ENCODE results near the gene FIGLA. TPM values are rescaled to one million over a fixed set of nuclear protein-coding genes. Genes with fewer than 3 reads are reported as not detected.

The FIGLA gene
- total RNA-seq, 1 experiment from 2014 or later, result not detected

DNA sequence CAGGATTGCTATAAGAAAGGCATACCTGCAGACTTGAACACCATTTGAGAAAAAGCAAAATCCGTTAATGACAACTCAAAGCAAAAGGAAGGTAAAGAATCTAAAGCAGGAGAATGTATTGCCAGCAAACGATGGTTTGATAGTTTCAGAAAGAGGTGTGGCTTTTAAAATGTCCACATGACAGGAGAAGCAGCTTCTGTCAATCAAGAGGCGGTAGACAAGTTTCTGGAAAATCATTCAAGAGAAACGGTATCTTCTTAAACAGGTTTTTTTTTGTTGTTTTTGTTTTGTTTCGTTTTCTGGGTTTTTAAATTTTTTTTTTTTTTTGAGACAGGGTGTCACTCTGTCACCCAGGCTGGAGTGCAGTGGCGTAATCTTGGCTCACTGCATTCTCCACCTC is 16.2 kb upstream of the FIGLA start:
- H4K20me1 ChIP-seq (ENCODE audit: control insufficient read depth, insufficient read depth, insufficient read length), result no peaks in the 10 kb centered on the region
- H3K23me2 ChIP-seq (ENCODE audit: insufficient read length, low read depth, low read length, poor library complexity, severe bottlenecking), result no peaks in the 10 kb centered on the region
- H4K8ac ChIP-seq (replicated peaks; ENCODE audit: insufficient read length, low read depth, low read length), result no peak overlapping the region
- no peak for DNase-seq
- H3K9me3 ChIP-seq (ENCODE audit: control insufficient read depth, low read depth, low read length), result no peaks in the 10 kb centered on the region
- Mint-ChIP-seq H3K27ac (no peak overlapping the region), H3K27me3 (ENCODE audit: low read depth) (peaks cover 45% of the 10 kb centered on the region), H3K4me1 (no peaks in the 10 kb centered on the region), H3K9me3 (peaks cover 0 to 3% of the 10 kb centered on the region in 2 experiments; a peak in 2 of 5 replicates), H3K4me3 (no peak overlapping the region), H3K36me3 (ENCODE audit: insufficient read depth in 1 of 3, low read depth in 3 of 3) (no peaks in the 10 kb centered on the region)
- no peaks in the 10 kb centered on the region for H3K79me1 ChIP-seq (ENCODE audit: insufficient read depth, low read depth, low read length, poor library complexity, severe bottlenecking)
- H4K5ac ChIP-seq (ENCODE audit: insufficient read length, low read depth, low read length), result no peak overlapping the region
- H3K9ac ChIP-seq (ENCODE audit: extremely low read depth, insufficient read length, low read length), result no peak overlapping the region
- H4K91ac ChIP-seq (ENCODE audit: insufficient read length, low read depth, low read length), result no peak overlapping the region
- H3K79me2 ChIP-seq (ENCODE audit: insufficient read depth, low read length), result no peaks in the 10 kb centered on the region
- no peak overlapping the region for H3K14ac ChIP-seq (ENCODE audit: insufficient read depth, low read length)
- no peak overlapping the region for H3K18ac ChIP-seq (ENCODE audit: insufficient read length, low read depth, low read length)
- H3K27me3 ChIP-seq (ENCODE audit: insufficient read depth, low read length), result no peaks in the 10 kb centered on the region
- no peak overlapping the region for H2BK12ac ChIP-seq (ENCODE audit: insufficient read length, low read depth, low read length)
- H2BK15ac ChIP-seq (ENCODE audit: low read depth, low read length), result no peak overlapping the region
- H3T11ph ChIP-seq (ENCODE audit: low read length), result no peak overlapping the region
- no peak overlapping the region for H2AFZ ChIP-seq (ENCODE audit: low read length)
- WGBS (ENCODE audit: extremely low coverage, insufficient read length, low lambda C conversion rate), result no CpG with 5 or more reads among the region's 6 CpGs
- H3K4me1 ChIP-seq (ENCODE audit: insufficient read depth, low read length), result no peaks in the 10 kb centered on the region
- H2AK5ac ChIP-seq (ENCODE audit: insufficient read length, low read length), result no peak overlapping the region
- H3K4ac ChIP-seq (ENCODE audit: low read depth, low read length), result no peak overlapping the region
- H3K56ac ChIP-seq (ENCODE audit: insufficient read length, low read depth, low read length), result no peak overlapping the region
- no peak overlapping the region for H3K23ac ChIP-seq (ENCODE audit: insufficient read length, low read depth, low read length)
- no peak overlapping the region for H2BK120ac ChIP-seq (ENCODE audit: low read depth, low read length, poor library complexity, severe bottlenecking)
- H2BK5ac ChIP-seq (ENCODE audit: insufficient read length, low read length), result no peak overlapping the region
- no peak overlapping the region for H2BK20ac ChIP-seq (ENCODE audit: low read depth, low read length, poor library complexity, severe bottlenecking)
- TF ChIP-seq, protein P1, sequence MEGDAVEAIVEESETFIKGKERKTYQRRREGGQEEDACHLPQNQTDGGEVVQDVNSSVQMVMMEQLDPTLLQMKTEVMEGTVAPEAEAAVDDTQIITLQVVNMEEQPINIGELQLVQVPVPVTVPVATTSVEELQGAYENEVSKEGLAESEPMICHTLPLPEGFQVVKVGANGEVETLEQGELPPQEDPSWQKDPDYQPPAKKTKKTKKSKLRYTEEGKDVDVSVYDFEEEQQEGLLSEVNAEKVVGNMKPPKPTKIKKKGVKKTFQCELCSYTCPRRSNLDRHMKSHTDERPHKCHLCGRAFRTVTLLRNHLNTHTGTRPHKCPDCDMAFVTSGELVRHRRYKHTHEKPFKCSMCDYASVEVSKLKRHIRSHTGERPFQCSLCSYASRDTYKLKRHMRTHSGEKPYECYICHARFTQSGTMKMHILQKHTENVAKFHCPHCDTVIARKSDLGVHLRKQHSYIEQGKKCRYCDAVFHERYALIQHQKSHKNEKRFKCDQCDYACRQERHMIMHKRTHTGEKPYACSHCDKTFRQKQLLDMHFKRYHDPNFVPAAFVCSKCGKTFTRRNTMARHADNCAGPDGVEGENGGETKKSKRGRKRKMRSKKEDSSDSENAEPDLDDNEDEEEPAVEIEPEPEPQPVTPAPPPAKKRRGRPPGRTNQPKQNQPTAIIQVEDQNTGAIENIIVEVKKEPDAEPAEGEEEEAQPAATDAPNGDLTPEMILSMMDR (conservative IDR thresholded peaks at IDR 0.05), result no peak
- no peak overlapping the region for H3K27ac ChIP-seq (ENCODE audit: insufficient read length, low read depth, low read length)
- H3K4me2 ChIP-seq (ENCODE audit: insufficient read depth, insufficient read length, low read length), result no peak overlapping the region

Measured in H9 (cell line).